IMR-90 (cell line): ENCODE data around the gene SSC4D. TPM values are rescaled to one million over a fixed set of nuclear protein-coding genes. Genes with fewer than 3 reads are reported as not detected.
A peak's percentile ranks its signal among the peaks of the same experiment; 100 is the strongest.

Experiments used
- ATAC-seq: fragments of 200-7000 bp; cut with Tn5 transposase; 2 replicates; pipeline ENCODE4 v1.9.1; 2020; ENCODE audit warnings: low read depth, mild to moderate bottlenecking, moderate library complexity
- BruUV-seq: library from RNA; stranded (reverse); fragments of 400-500 nt; replicated peaks from 2 replicates; lab custom pipeline; 2021; lab: Mats Ljungman, UMichigan
- CTCF ChIA-PET: fragments of 300-600 bp; formaldehyde crosslinking; extraction: SDS; loops from one replicate; lab custom pipeline; 2021; ENCODE audit warnings: antibody characterized with exemption; lab: Yijun Ruan, JAX
- POLR2A ChIA-PET: fragments of 300-600 bp; sonication (Branson Sonifier 250); formaldehyde crosslinking; loops from one replicate; lab custom pipeline; 2022; ENCODE audit warnings: antibody characterized with exemption; ENCODE audit not compliant: unreplicated experiment; lab: Charles Lee
- DNase-seq: peaks from one replicate; pipeline ENCODE4 v3.0.0; 2013
- H2AFZ ChIP-seq: replicated peaks from 2 replicates; pipeline ENCODE3; 2013; ENCODE audit warnings: low read length, mild to moderate bottlenecking; ENCODE audit not compliant: poor library complexity
- H2AK5ac ChIP-seq: 2 replicates; pipeline ENCODE4 v1.6.1; 2013; ENCODE audit warnings: low read depth, low read length, inconsistent platforms
- H2AK9ac ChIP-seq: replicated peaks from 2 replicates; pipeline ENCODE3; 2013; ENCODE audit warnings: mild to moderate bottlenecking, low read depth, low read length, moderate library complexity; ENCODE audit not compliant: poor library complexity
- H2BK120ac ChIP-seq: 2 replicates; pipeline ENCODE4 v1.6.1; 2013; ENCODE audit warnings: low read depth, low read length, inconsistent platforms
- H2BK15ac ChIP-seq: 3 replicates; pipeline ENCODE4 v1.6.1; 2013; ENCODE audit warnings: low read depth, low read length, inconsistent platforms
- H2BK20ac ChIP-seq: 2 replicates; pipeline ENCODE4 v1.6.1; 2013; ENCODE audit warnings: low read depth, mild to moderate bottlenecking, inconsistent platforms, low read length, moderate library complexity
- H2BK5ac ChIP-seq: 2 replicates; pipeline ENCODE4 v1.6.1; 2013; ENCODE audit warnings: mild to moderate bottlenecking, low read depth, low read length, inconsistent platforms; ENCODE audit not compliant: poor library complexity, severe bottlenecking
- H3K14ac ChIP-seq: replicated peaks from 2 replicates; pipeline ENCODE4 v1.6.1; 2013; ENCODE audit warnings: low read depth, low read length, inconsistent platforms
- H3K18ac ChIP-seq: 2 replicates; pipeline ENCODE4 v1.6.1; 2013; ENCODE audit warnings: low read depth, low read length, control low read depth
- H3K23ac ChIP-seq: 2 replicates; pipeline ENCODE4 v1.6.1; 2013; ENCODE audit warnings: low read depth, low read length, inconsistent platforms
- H3K27ac ChIP-seq: 2 replicates; pipeline ENCODE4 v1.5.1; 2013; ENCODE audit warnings: mild to moderate bottlenecking, control low read depth, low read length; ENCODE audit not compliant: insufficient read depth
- H3K27me3 ChIP-seq: 2 replicates; pipeline ENCODE4 v1.6.1; 2013; ENCODE audit warnings: low read length; ENCODE audit not compliant: control insufficient read depth, insufficient read depth
- H3K36me3 ChIP-seq: 2 replicates; pipeline ENCODE4 v1.6.1; 2013; ENCODE audit warnings: low read length, mixed read lengths; ENCODE audit not compliant: control insufficient read depth, insufficient read depth
- H3K4ac ChIP-seq: 2 replicates; pipeline ENCODE4 v1.6.1; 2013; ENCODE audit warnings: low read depth, low read length, inconsistent platforms
- H3K4me1 ChIP-seq: 2 replicates; pipeline ENCODE4 v1.6.1; 2013; ENCODE audit warnings: low read length, mixed read lengths; ENCODE audit not compliant: control insufficient read depth, insufficient read depth
- H3K4me2 ChIP-seq: 2 replicates; pipeline ENCODE4 v1.6.1; 2013; ENCODE audit warnings: low read depth, mild to moderate bottlenecking, control low read depth, low read length, moderate library complexity
- H3K4me3 ChIP-seq: 2 replicates; pipeline ENCODE4 v1.5.1; 2013; ENCODE audit warnings: low read depth, mild to moderate bottlenecking, control low read depth, low read length, moderate library complexity; ENCODE audit not compliant: insufficient read depth
- H3K56ac ChIP-seq: 2 replicates; pipeline ENCODE4 v1.6.1; 2013; ENCODE audit warnings: low read length, inconsistent platforms; ENCODE audit not compliant: insufficient read depth; ENCODE audit errors: extremely low read depth
- H3K79me1 ChIP-seq, 2 experiments: 2 replicates each; pipeline ENCODE4 v1.6.1; 2013; ENCODE audit warnings: low read length in 2 of 2, inconsistent platforms in 1 of 2, low read depth in 1 of 2
- H3K9ac ChIP-seq: 2 replicates; pipeline ENCODE4 v1.6.1; 2013; ENCODE audit warnings: low read depth, low read length, control low read depth
- H3K9me1 ChIP-seq: 2 replicates; pipeline ENCODE4 v1.6.1; 2013; ENCODE audit warnings: low read length, inconsistent platforms; ENCODE audit not compliant: insufficient read depth
- H3K9me3 ChIP-seq: 2 replicates; pipeline ENCODE4 v1.6.1; 2013; ENCODE audit warnings: low read length; ENCODE audit not compliant: control insufficient read depth, insufficient read depth
- H4K20me1 ChIP-seq: 2 replicates; pipeline ENCODE4 v1.6.1; 2013; ENCODE audit warnings: low read length, inconsistent platforms; ENCODE audit not compliant: insufficient read depth
- H4K5ac ChIP-seq: 2 replicates; pipeline ENCODE4 v1.6.1; 2013; ENCODE audit warnings: mild to moderate bottlenecking, low read depth, low read length, control low read depth
- H4K8ac ChIP-seq, 2 experiments: 2 replicates each; pipeline ENCODE4 v1.6.1; 2013; ENCODE audit warnings: low read depth in 2 of 2, low read length in 2 of 2, control low read depth in 1 of 2, inconsistent platforms in 1 of 2
- H4K91ac ChIP-seq: 2 replicates; pipeline ENCODE4 v1.6.1; 2013; ENCODE audit warnings: low read depth, low read length, inconsistent platforms; ENCODE audit not compliant: insufficient read depth
- CEBPB ChIP-seq: IDR thresholded peaks from 2 replicates; pipeline ENCODE4 v1.6.1; 2012; ENCODE audit warnings: low read depth, low read length, improper control_type of control experiment
- MAFK ChIP-seq: IDR thresholded peaks from 2 replicates; pipeline ENCODE4 v1.6.1; 2012; ENCODE audit warnings: low read depth, low read length, improper control_type of control experiment
- NFE2L2 ChIP-seq: fragments of 150-350 bp; IDR thresholded peaks from 2 replicates; pipeline ENCODE4 v1.6.1; 2016; ENCODE audit warnings: low read depth, mild to moderate bottlenecking, low read length
- RAD21 ChIP-seq: IDR thresholded peaks from 2 replicates; pipeline ENCODE4 v1.6.1; 2012; ENCODE audit warnings: low read length, improper control_type of control experiment
- WGBS, 2 experiments: methylation state at CpG; one replicate each; pipeline versions ENCODE4 v1.1.5 to v1.1.7; 2013; ENCODE audit warnings: missing lambda C conversion rate in 2 of 2; ENCODE audit not compliant: insufficient read length in 1 of 2; ENCODE audit errors: extremely low coverage in 2 of 2; 5-methylcytosine and 5-hydroxymethylcytosine counted together
- dilution Hi-C: fragments of 300-500 bp; cut with HindIII; formaldehyde crosslinking; loops from one replicate; pipeline ENCODE4 v1.14.3; 2018; ENCODE audit warnings: low sequenced_read_pairs; ENCODE audit not compliant: unreplicated experiment
- in situ Hi-C: fragments of 300-500 bp; cut with MboI; formaldehyde crosslinking; loops from 3 replicates; pipeline ENCODE4 v1.14.3; 2019; ENCODE audit warnings: low sequenced_read_pairs, inconsistent platforms, mixed read lengths
- intact Hi-C: fragments of 100-400 bp; cut with micrococcal nuclease; formaldehyde crosslinking; loops from 2 replicates; pipeline ENCODE4 v1.10.0; 2022
- polyA plus RNA-seq, 3 experiments: library from polyadenylated mRNA; depleted of rRNA; stranded (reverse); fragments of >200 nt; gene quantifications; 2 replicates each; pipeline ENCODE4 v1.2.3, GENCODE V29; 2012; ENCODE audit warnings: low replicate concordance in 1 of 3
- total RNA-seq: library from RNA; depleted of rRNA; stranded (reverse); fragments of >200 nt; gene quantifications from 2 replicates; pipeline ENCODE4 v1.2.3, GENCODE V29; 2012
- TF ChIP-seq, protein P1 (sequence below): fragments of 150-350 bp; IDR thresholded peaks from 2 replicates; pipeline ENCODE4 v1.6.1; 2016; ENCODE audit warnings: low read depth, mild to moderate bottlenecking, low read length, moderate library complexity, borderline replicate concordance

Gene SSC4D
- total and polyA plus RNA-seq, 2 of the 4 experiments (the other 2 are of a cell fraction), result 0.36 to 0.70 TPM

DNA sequence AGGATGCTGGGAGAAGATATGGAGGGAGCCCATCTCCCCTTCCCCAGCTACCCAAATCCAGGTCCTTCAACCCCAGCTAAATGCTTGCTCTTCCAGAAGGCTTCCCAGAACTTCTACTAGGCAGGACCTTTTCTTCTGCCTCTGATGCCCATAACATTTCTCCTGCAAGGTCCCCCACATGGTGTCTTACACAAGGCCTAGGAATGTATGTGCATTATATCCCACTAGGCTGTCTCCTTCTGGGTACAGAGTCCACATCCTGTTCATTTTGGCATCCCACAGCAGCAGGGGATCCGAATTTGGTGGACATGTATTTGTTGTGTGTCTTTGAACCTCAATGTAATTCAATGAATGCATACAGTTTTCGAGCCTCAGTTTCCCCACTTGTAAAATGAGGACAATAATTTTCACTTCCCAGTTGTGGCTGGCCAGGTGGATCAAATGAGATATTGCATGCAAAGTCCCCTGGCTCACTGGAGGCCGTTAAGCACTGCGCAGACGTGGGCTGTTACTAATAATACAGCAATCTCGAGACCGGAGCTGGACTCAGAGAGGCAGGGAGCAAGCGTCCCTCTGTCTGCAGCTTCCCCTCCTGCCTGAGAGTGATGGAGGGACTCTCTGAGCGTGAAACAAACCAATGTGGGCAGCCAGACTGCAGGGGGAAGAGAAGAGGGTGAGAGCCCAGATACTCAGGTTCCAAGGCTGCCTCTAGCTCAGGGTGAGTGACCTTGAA, 32.1 kb downstream of the SSC4D start:
- no peak for TF ChIP-seq RAD21
- no peak for TF ChIP-seq MAFK
- TF ChIP-seq, protein P1, sequence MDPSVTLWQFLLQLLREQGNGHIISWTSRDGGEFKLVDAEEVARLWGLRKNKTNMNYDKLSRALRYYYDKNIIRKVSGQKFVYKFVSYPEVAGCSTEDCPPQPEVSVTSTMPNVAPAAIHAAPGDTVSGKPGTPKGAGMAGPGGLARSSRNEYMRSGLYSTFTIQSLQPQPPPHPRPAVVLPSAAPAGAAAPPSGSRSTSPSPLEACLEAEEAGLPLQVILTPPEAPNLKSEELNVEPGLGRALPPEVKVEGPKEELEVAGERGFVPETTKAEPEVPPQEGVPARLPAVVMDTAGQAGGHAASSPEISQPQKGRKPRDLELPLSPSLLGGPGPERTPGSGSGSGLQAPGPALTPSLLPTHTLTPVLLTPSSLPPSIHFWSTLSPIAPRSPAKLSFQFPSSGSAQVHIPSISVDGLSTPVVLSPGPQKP, result no peak
- TF ChIP-seq NFE2L2, result no peak
- TF ChIP-seq CEBPB, result peak; percentile 15; the same call in 1 of the 2 replicates
- 0 out of 2 replicates have a peak overlapping the region, but pooled peaks have one; percentile 27 for H4K91ac ChIP-seq
- H3K18ac ChIP-seq, result no peak overlapping the region
- peak overlapping the region; percentile 20; the same call in 1 of the 2 replicates for H2AK5ac ChIP-seq
- ChIA-PET POLR2A (interaction anchor here (0.6 kb wide), 2 partner anchors 35 to 48 kb away, joined by 4 read pairs; partner anchors contain the start of gene ZP3), CTCF (no interaction called here)
- H3K56ac ChIP-seq, result no peak overlapping the region
- H3K4me2 ChIP-seq, result no peak overlapping the region
- no peak overlapping the region for H4K5ac ChIP-seq
- H2AFZ ChIP-seq, result peak overlapping the region; percentile 77
- H3K23ac ChIP-seq, result no peak overlapping the region
- dilution Hi-C loops, result no loop called here
- no peak overlapping the region for H3K9ac ChIP-seq
- H3K9me1 ChIP-seq, result peaks cover 30% of the 10 kb centered on the region; the same call in 1 of the 2 replicates
- no peaks in the 10 kb centered on the region for H3K9me3 ChIP-seq
- DNase-seq (peak; percentile 36), ATAC-seq (no peak)
- peak overlapping the region; percentile 36 for H3K4ac ChIP-seq
- H2BK120ac ChIP-seq, result 0 out of 2 replicates have a peak overlapping the region, but pooled peaks have one; percentile 35
- no TSS peak for BruUV-seq
- peak overlapping the region; percentile 53 for H2AK9ac ChIP-seq
- H2BK5ac ChIP-seq, result peak overlapping the region; percentile 15
- peaks cover 14% of the 10 kb centered on the region for H3K4me1 ChIP-seq
- no peaks in the 10 kb centered on the region for H4K20me1 ChIP-seq
- intact Hi-C loops, result no loop called here
- peaks cover 0 to 7% of the 10 kb centered on the region in 2 experiments; a peak in 1 of 4 replicates for H3K79me1 ChIP-seq
- no peaks in the 10 kb centered on the region for H3K36me3 ChIP-seq
- no peaks in the 10 kb centered on the region for H3K27me3 ChIP-seq
- 85% methylated on average over 6 of the region's 9 CpGs; no CpG with 5 or more reads in 1 of the 2 experiments for WGBS, 2 experiments
- H2BK20ac ChIP-seq, result no peak overlapping the region
- peak overlapping the region; percentile 44; the same call in 1 of the 2 replicates for H3K14ac ChIP-seq
- no peak overlapping the region for H2BK15ac ChIP-seq
- H3K4me3 ChIP-seq, result no peak overlapping the region
- peak overlapping the region in 1 of 2 experiments; percentile 67; a peak in 2 of 4 replicates for H4K8ac ChIP-seq
- no peak overlapping the region for H3K27ac ChIP-seq
- in situ Hi-C loops, result no loop called here
